PC-3 (cell line): Measurements from ENCODE around the gene MINDY3.

Experiments used
- CTCF ChIP-seq: fragments of 300-600 bp; sonication (generic); conservative IDR thresholded peaks from 2 replicates; pipeline ENCODE4 v1.5.1; 2017; ENCODE audit warnings: antibody characterized with exemption, low read depth, mild to moderate bottlenecking, low read length
- EZH2 ChIP-seq: fragments of 300-600 bp; sonication (generic); IDR thresholded peaks from one replicate; pipeline ENCODE4 v1.6.1; 2017; ENCODE audit warnings: antibody characterized with exemption, mild to moderate bottlenecking, low read length; ENCODE audit not compliant: unreplicated experiment

GRCh38 chr10:15793664-15794063, 66.6 kb downstream of the MINDY3 start:
- no peak for TF ChIP-seq CTCF
- TF ChIP-seq EZH2: no peak
